ENCODE measurements around the gene EFNA4.
"Not testable (repeated sequence)": the region's sequence is repeated elsewhere in the genome, so short reads cannot be mapped to it uniquely, and the experiment has no call there.

Gene EFNA4

GRCh38 chr1:155086856-155087535 is 23.5 kb downstream of the EFNA4 start:
- no peak for DNase-seq (ENCODE audit: low read depth in 2 of 2)

GRCh38 chr1:155091071-155092051 is 27.8 kb downstream of the EFNA4 start:
- no peak for DNase-seq (ENCODE audit: low read depth in 2 of 2)

DNA sequence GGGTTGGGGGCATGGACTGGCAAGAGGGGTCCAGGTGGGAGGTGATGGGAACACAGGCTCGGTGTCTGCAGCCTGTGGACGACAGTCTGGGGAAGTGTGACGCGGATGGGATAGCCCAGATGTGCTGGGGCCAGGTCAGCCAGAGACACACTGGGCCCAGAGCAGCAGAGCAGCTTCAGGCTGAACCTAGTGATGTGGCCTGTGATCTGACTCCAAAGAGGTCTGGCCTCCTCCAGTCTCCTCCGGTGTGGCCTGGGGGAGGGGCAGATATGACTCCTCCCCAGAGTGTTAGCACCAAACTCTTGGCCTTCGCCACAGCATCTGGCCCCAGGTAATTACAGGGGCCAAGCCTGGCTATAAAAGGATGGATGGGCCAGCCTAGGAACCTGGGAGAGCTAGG is 28.6 kb downstream of the EFNA4 start:
- no peak for DNase-seq (ENCODE audit: low read depth in 2 of 2)

DNA sequence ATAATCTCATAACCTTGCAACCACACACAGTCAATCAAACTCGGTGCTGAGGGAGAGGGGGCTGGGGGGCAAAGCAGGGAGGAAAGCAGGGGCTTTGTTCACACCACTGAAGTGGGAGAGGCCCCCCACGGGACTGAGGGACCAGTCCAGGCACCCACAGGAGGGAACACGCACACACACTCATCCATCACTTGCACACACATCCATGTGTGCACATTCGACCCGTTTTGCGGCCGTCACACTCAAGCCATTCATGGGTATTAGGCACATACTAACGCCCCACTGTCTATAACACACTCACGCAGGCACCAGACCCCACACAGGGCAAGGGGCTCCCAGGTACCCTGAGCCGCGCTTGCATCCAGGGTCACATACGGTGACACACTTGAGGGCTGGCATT is 29.1 kb downstream of the EFNA4 start:
- no peak for DNase-seq (ENCODE audit: low read depth in 2 of 2)

- no peak for DNase-seq (ENCODE audit: low read depth in 2 of 2)
These were observed 30.5 kb downstream of the EFNA4 start for GRCh38 chr1:155093911-155094621.

DNA sequence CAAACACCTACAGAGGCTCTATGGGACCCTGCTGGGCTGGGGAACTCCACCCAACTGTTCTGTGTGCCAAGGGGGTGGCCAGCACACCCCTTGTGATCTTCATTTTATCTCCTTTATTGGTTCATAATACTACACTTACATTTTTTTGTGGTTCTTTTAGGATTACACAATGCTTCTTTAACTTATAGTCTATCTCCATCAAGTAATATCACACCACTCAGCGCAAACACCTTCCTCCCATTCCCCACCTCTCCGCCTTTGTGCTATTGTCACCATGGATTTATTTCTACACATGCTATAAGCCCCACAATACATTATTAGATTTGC is 31.0 kb downstream of the EFNA4 start:
- DNase-seq (ENCODE audit: low read depth in 2 of 2): no peak

DNA sequence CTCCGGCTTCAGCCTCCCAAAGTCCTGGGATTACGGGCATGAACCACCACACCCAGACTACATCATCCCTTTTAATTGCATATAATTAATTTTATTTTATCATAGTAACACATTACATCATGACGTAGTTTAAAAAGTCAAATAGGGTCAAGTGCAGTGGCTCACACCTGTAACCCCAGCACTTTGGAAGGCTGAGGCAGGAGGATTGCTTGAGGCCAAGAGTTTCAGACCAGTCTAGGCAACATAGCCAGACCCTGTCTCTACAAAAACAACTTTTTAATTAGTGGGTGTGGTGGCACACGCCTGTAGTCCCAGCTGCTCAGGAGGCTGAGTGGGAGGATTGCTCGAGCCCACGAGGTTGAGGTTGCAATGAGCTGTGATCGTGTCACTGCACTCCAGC is 35.8 kb downstream of the EFNA4 start:
- DNase-seq (ENCODE audit: low read depth in 2 of 2): no peak

- DNase-seq (ENCODE audit: low read depth in 2 of 2): no peak
These were observed 39.8 kb downstream of the EFNA4 start for GRCh38 chr1:155103325-155103724.

DNA sequence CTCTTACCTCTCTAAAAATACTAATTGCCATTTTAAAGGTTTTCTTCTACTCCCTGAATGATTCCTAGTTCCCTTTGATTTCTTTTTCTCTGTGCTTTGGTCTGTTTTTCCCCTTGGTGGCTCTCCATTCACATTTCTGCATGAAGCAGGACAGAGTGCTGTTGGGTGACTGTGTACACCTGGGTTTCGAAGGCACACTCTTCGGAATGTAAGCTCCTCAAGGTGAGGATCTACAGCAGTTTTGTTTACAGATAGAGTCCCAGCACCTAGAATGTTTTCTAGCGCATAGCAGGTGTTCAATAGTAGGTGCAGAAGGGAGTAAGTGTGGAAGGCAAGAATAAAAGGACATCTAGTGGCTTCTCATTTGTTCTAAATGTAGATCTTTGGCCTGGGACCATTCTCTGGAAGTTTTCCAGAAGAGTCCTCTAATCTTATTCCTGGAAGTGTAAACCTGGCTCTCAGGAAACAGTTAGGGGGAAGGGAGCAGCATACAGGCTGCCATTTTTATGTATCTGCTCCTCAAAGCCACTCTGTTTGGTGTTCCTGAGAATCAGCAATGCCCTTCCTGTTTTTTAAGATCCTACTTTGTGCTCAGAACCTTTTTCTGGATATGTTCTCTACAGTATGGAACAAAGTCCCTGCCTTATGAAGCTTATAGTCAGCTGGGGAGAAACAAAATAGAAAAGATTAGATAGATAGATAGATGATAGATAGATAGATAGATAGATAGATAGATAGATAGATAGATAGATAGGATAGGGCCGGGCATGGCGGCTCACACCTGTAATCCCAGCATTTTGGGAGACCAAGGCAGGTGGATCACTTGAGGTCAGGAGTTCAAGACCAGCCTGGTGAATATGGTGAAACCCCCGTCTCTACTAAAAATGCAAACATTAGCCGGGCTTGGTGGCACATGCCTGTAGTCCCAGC is 41.3 kb downstream of the EFNA4 start:
- DNase-seq (ENCODE audit: low read depth in 2 of 2): no peak

DNA sequence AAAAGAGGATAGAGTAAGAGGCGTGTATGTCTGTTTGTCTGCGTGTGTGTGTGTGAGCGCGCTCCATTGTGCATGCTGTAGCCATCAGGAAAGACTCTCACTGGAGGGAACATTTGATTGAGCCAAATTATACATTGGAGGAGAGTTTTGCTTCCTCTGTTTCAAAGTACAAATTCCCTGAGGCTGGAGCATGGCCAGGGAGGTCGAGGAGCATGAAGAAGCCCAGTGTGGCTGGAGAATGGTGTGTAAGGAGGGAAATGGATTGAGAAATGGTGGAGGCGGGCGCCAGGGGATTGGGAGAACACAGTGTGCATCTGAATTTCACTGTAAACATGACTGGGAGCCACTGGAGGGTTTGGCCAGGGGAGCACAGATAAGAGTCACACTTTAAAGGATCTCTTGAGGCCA is 42.1 kb downstream of the EFNA4 start:
- DNase-seq (ENCODE audit: low read depth in 2 of 2): no peak

DNA sequence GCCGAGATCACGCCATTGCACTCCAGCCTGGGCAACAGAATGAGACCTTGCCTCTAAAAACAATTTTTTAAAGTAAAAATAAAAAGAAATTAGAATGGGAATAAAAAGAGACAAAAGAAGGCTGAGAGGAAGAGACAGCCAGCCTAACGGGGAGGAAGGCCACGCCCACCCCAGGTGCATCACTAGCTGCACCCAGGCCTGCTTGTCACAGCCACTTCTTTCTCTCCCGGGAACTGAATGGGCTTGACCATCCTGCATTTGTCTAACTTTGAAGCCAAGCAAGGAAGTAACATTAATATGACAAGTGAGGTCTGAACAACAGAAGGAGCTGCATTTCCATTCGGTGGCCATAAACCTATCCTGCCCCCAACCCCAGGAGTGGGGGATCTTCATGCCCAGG is 43.3 kb downstream of the EFNA4 start:
- DNase-seq (ENCODE audit: low read depth in 2 of 2): no peak

DNA sequence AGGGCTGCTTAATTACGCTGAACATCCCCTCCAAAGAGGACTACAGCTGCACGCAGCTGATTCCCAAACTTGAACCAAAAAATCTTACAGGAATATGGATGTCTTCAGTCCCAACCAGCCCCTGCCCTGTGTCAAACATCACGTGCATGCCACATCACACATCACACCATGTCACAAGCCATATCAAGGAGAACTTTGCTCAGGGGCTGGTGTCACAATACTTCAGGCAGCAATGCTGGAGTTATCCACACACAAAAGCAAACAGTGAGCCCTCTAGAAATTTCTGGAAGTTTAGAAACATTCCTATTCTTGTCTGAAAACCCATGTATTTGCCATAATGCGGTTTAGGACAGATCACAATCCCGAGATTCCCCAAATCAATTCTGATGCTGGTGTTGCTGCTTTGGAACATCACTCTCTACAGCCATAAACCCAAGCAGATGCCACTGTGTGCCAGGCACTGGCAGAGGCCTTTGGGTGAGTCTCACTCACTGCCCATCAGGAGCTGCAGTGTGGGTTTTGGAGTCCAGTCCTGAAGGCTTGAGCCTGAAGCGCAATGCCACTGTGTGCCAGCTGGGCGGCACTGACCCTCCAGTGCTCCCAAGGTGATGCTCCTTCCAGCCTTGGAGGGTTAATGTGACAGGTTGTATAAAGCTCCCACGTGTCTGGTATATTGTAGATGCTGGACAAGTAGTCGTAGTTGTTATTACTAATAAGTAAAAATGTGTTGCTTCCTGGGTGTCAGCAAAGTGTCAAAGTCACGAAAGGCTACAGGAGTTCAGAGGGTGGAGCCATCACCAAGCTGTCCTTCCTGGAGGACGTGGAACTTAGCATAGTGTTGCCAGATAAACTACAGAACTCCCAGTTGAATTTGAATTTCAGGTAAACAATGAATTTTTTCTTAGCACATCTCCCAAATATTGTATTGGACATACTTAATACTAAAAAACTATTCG is 44.0 kb downstream of the EFNA4 start:
- no peak for DNase-seq (ENCODE audit: low read depth in 2 of 2)

DNA sequence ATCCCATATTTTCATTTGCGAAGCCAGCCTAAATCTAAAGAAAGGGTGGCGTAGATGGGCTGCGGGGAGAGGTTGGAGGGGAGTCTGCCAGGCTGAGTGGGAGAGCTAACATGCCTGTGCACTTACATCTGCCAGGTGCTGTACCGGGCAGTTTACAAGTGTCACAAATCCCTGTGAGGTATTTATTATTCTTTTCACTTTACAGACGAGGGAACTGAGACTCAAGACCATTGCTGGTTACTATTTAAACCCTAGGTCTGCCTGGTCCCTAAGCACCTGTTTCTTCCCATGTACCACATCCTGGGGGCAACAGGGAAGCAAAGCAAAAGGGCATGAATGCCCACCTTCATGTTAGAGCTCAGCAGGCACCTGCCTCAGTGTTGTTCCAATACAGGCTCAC is 44.8 kb downstream of the EFNA4 start:
- DNase-seq (ENCODE audit: low read depth in 2 of 2): no peak

DNA sequence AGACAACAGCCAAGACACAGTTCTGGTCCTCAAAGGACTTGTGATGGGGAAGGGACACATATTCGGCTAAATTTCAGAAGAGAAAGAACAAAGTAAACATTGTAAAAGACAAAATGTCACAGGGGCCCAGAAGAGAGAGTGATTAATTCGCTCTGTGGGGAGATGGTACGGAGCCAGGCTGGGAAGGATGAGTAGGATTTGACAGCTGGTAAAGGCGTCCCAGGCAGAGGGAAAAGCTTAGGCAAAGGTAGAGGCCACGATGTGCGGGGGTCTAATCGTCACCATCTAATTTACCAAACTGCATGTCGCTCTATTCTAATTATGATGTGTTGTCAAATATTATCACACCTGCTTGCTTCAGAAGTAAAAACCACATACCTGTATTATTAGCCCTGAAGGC is 46.8 kb downstream of the EFNA4 start:
- no peak for DNase-seq (ENCODE audit: low read depth in 2 of 2)

GRCh38 chr1:155110826-155111225 is 47.3 kb downstream of the EFNA4 start:
- DNase-seq (ENCODE audit: low read depth in 2 of 2): no peak

DNA sequence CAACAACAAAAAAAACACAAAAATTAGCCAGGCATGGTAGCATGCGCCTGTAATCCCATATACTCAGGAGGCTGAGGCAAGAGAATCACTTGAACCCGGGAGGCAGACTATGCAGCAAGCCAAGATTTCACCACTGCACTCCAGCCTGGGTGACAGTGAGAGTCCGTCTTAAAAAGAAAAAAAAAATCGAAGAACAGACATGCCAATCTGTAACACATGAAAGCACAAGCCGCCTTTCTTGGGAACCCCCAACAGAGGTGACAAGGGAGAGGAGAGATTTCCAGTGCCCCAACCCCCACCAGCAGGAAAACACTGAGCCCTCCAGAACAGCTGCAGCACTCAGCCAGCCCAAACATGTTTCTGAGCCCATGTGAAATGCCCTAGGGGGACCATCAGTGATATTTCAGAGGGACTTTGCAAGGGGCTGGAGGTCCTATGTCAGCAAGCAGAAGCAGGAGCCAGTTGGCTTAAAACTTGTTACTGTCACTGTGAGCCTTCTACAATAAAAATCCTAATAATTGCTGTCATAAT is 50.0 kb downstream of the EFNA4 start:
- no peak for DNase-seq (ENCODE audit: low read depth in 2 of 2)

GRCh38 chr1:155116113-155116764 is 52.7 kb downstream of the EFNA4 start:
- DNase-seq (ENCODE audit: low read depth in 2 of 2): no peak

GRCh38 chr1:155117610-155118009 is 54.1 kb downstream of the EFNA4 start:
- DNase-seq (ENCODE audit: low read depth in 2 of 2): no peak

DNA sequence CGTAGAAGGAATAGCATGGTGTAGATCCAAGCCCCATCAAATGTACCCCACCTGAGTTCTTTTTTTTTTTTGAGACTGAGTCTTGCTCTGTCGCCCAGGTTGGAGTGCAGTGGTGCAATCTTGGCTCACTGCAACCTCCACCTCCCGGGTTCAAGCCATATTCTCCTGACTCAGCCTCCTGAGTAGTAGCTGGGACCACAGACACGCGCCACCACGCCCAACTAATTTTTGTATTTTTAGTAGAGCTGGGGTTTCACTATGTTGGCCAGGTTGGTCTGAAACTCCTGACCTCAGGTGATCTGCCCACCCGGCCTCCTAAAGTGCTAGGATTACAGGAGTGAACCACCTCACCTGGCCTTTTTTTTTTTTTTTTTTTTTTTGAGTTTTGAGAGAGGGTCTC is 54.5 kb downstream of the EFNA4 start:
- not testable (repeated sequence) for DNase-seq (ENCODE audit: low read depth in 2 of 2)
